Gastroesophageal sphincter (tissue), 4 donors: ENCODE data around the gene PHC2. TPM values are rescaled to one million over a fixed set of nuclear protein-coding genes. Genes with fewer than 3 reads are reported as not detected.
A peak's percentile ranks its signal among the peaks of the same experiment; 100 is the strongest.

Experiments
- ATAC-seq: fragments of 150-250 bp; one replicate; pipeline ENCODE4 v1.9.1; 2016; ENCODE audit warnings: mild to moderate bottlenecking, moderate library complexity
- H3K27ac ChIP-seq, 4 donors: fragments of 200-600 bp; sonication (generic) in 3 of 4; 1 replicate in 3 of 4; 2 replicates in 1 of 4; pipeline ENCODE4 v1.5.1; 2016 to 2019
- H3K27me3 ChIP-seq: fragments of 200-600 bp; sonication (generic); one replicate; pipeline ENCODE4 v1.5.1; 2019
- H3K36me3 ChIP-seq, 2 donors: fragments of 200-600 bp; sonication (generic); one replicate each; pipeline ENCODE4 v1.5.1; 2019; ENCODE audit warnings: control low read depth in 1 of 2
- H3K4me1 ChIP-seq, 3 donors: fragments of 200-600 bp; sonication (generic); 1 replicate in 2 of 3; 2 replicates in 1 of 3; pipeline ENCODE4 v1.5.1; 2016 to 2019; ENCODE audit warnings: control low read depth in 2 of 3
- H3K4me3 ChIP-seq, 2 donors: fragments of 200-600 bp; sonication (generic); one replicate each; pipeline ENCODE4 v1.5.1; 2019; ENCODE audit warnings: mild to moderate bottlenecking in 1 of 2, moderate library complexity in 1 of 2
- H3K9me3 ChIP-seq, 3 donors: fragments of 200-600 bp; sonication (generic); one replicate each; pipeline ENCODE4 v1.5.1; 2017 to 2019; ENCODE audit warnings: control low read depth in 2 of 3
- CTCF ChIP-seq, 4 experiments: fragments of 200-600 bp in 2 of 4; fragments of 450-650 bp in 2 of 4; sonication (generic) in 1 of 4; IDR thresholded peaks; one replicate each; pipeline ENCODE4 v1.5.1; 2017 to 2019; ENCODE audit warnings: antibody characterized with exemption in 4 of 4, mild to moderate bottlenecking in 2 of 4, moderate library complexity in 2 of 4
- EP300 ChIP-seq: sonication (generic); formaldehyde crosslinking; IDR thresholded peaks from one replicate; pipeline ENCODE4 v1.6.1; 2017; ENCODE audit warnings: antibody characterized with exemption, mild to moderate bottlenecking
- POLR2A ChIP-seq, 2 donors: fragments of 450-650 bp; IDR thresholded peaks; one replicate each; pipeline ENCODE4 v1.6.1; 2017; ENCODE audit warnings: antibody characterized with exemption in 2 of 2, mild to moderate bottlenecking in 2 of 2, moderate library complexity in 1 of 2
- POLR2AphosphoS5 ChIP-seq: sonication (generic); formaldehyde crosslinking; IDR thresholded peaks from one replicate; pipeline ENCODE4 v1.6.1; 2017; ENCODE audit warnings: antibody characterized with exemption
- WGBS, 2 donors: methylation state at CpG; one replicate each; pipeline ENCODE4 v1.1.5; 2018; ENCODE audit warnings: low coverage in 1 of 2; 5-methylcytosine and 5-hydroxymethylcytosine counted together
- total RNA-seq, 4 donors: library from RNA; depleted of rRNA; stranded (reverse); fragments of >200 nt; gene quantifications; one replicate each; pipeline ENCODE4 v1.1.0, GENCODE V29; 2016

The PHC2 gene
- total RNA-seq, 4 donors from 2014 or later, result 99.8 to 223 (median 181) TPM

- H3K27ac ChIP-seq, result peak overlapping the region; percentile 19 to 86 (median 84)
- no peak for ATAC-seq
- no peak overlapping the region for H3K4me3 ChIP-seq
- H3K4me1 ChIP-seq, result peaks cover 0 to 60% (median 5%) of the 10 kb centered on the region in 3 donors
- H3K36me3 ChIP-seq, result no peaks in the 10 kb centered on the region
- 87 to 96% methylated on average over 4 of the region's 4 CpGs for WGBS, 2 donors
- TF ChIP-seq POLR2A (IDR thresholded peaks at IDR 0.05) (no peak), POLR2AphosphoS5 (no peak), EP300 (no peak), CTCF (IDR thresholded peaks at IDR 0.05) (no peak)
- no peaks in the 10 kb centered on the region for H3K27me3 ChIP-seq
- no peaks in the 10 kb centered on the region for H3K9me3 ChIP-seq
These were observed 40.5 kb upstream of the PHC2 start for GRCh38 chr1:33471416-33471815.

- peak overlapping the region; percentile 19 to 86 (median 63) for H3K27ac ChIP-seq
These were observed 39.7 kb upstream of the PHC2 start for GRCh38 chr1:33470495-33471012.

GRCh38 chr1:33469691-33470090 is 38.8 kb upstream of the PHC2 start:
- peak overlapping the region in 2 of 4 donors; percentile 83 to 86 for H3K27ac ChIP-seq
- no peaks in the 10 kb centered on the region for H3K36me3 ChIP-seq
- ATAC-seq, result no peak
- peaks cover 0 to 66% (median 5%) of the 10 kb centered on the region in 3 donors for H3K4me1 ChIP-seq
- H3K27me3 ChIP-seq, result no peaks in the 10 kb centered on the region
- H3K9me3 ChIP-seq, result no peaks in the 10 kb centered on the region
- H3K4me3 ChIP-seq, result no peak overlapping the region
- WGBS, 2 donors, result 79 to 87% methylated on average over 2 of the region's 2 CpGs
- TF ChIP-seq EP300 (no peak), CTCF (IDR thresholded peaks at IDR 0.05) (no peak), POLR2AphosphoS5 (no peak), POLR2A (IDR thresholded peaks at IDR 0.05) (no peak)

More at GRCh38 chr1:33470495-33471012, 39.7 kb upstream of the PHC2 start:
- Histone ChIP-seq H3K4me1 (peaks cover 0 to 66% (median 5%) of the 10 kb centered on the region in 3 donors), H3K4me3 (no peak overlapping the region), H3K36me3 (no peaks in the 10 kb centered on the region), H3K9me3 (no peaks in the 10 kb centered on the region), H3K27me3 (no peaks in the 10 kb centered on the region)
- peak; percentile 62 to 89 (median 81) for TF ChIP-seq CTCF (IDR thresholded peaks at IDR 0.05)
- TF ChIP-seq EP300, result no peak
- TF ChIP-seq POLR2AphosphoS5, result peak; percentile 32
- no peak for TF ChIP-seq POLR2A (IDR thresholded peaks at IDR 0.05)
- peak; percentile 58 for ATAC-seq
- 0 to 1% methylated on average over 6 to 11 of the region's 11 CpGs for WGBS, 2 donors

GRCh38 chr1:33468967-33469366 is 38.1 kb upstream of the PHC2 start:
- no peak for ATAC-seq
- TF ChIP-seq POLR2AphosphoS5 (no peak), POLR2A (IDR thresholded peaks at IDR 0.05) (no peak), EP300 (no peak), CTCF (IDR thresholded peaks at IDR 0.05) (no peak)
- peaks cover 0 to 63% (median 5%) of the 10 kb centered on the region in 3 donors for H3K4me1 ChIP-seq
- H3K36me3 ChIP-seq, result no peaks in the 10 kb centered on the region
- 65 to 72% methylated on average over 2 to 3 of the region's 3 CpGs for WGBS, 2 donors
- H3K4me3 ChIP-seq, result no peak overlapping the region
- no peaks in the 10 kb centered on the region for H3K27me3 ChIP-seq
- no peaks in the 10 kb centered on the region for H3K9me3 ChIP-seq
- peak overlapping the region in 1 of 4 donors; percentile 83 for H3K27ac ChIP-seq

- TF ChIP-seq EP300 (no peak), POLR2AphosphoS5 (no peak)
- Histone ChIP-seq H3K27me3 (no peaks in the 10 kb centered on the region), H3K4me1 (peaks cover 0 to 59% (median 5%) of the 10 kb centered on the region in 3 donors), H3K36me3 (no peaks in the 10 kb centered on the region), H3K4me3 (no peak overlapping the region), H3K9me3 (no peaks in the 10 kb centered on the region), H3K27ac (peak overlapping the region in 1 of 4 donors; percentile 83)
- WGBS, 2 donors, result no CpG with 5 or more reads among the region's 4 CpGs
- ATAC-seq, result no peak
These were observed 37.6 kb upstream of the PHC2 start for GRCh38 chr1:33468531-33468930.
